ENCODE measurements around the gene LTB.
A peak's percentile ranks its signal among the peaks of the same experiment; 100 is the strongest.

The LTB gene

GRCh38 chr6:31579546-31580437 lies 2.4 kb downstream of the LTB start:
- Histone ChIP-seq H3K27ac (ENCODE audit: extremely low read depth, low read depth, low read length) (no peak overlapping the region), H3K9me3 (ENCODE audit: control insufficient read depth, insufficient read depth, low read depth, low read length) (no peaks in the 10 kb centered on the region), H3K4me1 (ENCODE audit: control insufficient read depth, insufficient read depth, low read length) (peaks cover 4% of the 10 kb centered on the region; the same call in 1 of the 2 replicates), H3K36me3 (ENCODE audit: control insufficient read depth in 2 of 2, insufficient read depth in 1 of 2, low read length in 2 of 2) (no peaks in the 10 kb centered on the region), H3K4me3 (ENCODE audit: low read depth, low read length) (no peak overlapping the region)
- ChIA-PET CTCF (interaction anchor here (0.6 to 18.7 kb wide), 23 partner anchors 9 to 1258 kb away, joined by 3 to 518 read pairs (median 5); partner anchors contain the start of genes ATP6V1G2, LTA, MICA and NCR3), POLR2A (interaction anchor here (0.9 to 2.1 kb wide), 7 partner anchors 10 to 251 kb away, joined by 3 to 7 read pairs (median 4); partner anchors contain the start of genes DDX39B and HSPA1B)
- TF ChIP-seq PRDM10 (tag by site-specific recombination; IDR thresholded peaks at IDR 0.05): peak; percentile 35; the same call in 1 of the 2 replicates
- TF ChIP-seq GLI2 (tag by site-specific recombination; IDR thresholded peaks at IDR 0.05; ENCODE audit: borderline replicate concordance, low read depth): no peak
- TF ChIP-seq ZNF530 (tag by site-specific recombination; IDR thresholded peaks at IDR 0.05; ENCODE audit: low read depth): no peak
- TF ChIP-seq ZNF518A (tag by site-specific recombination; conservative IDR thresholded peaks at IDR 0.05; ENCODE audit: low read depth): no peak
- TF ChIP-seq ZNF843 (tag by site-specific recombination; IDR thresholded peaks at IDR 0.05): no peak
- TF ChIP-seq ZBTB8A (tag by site-specific recombination; IDR thresholded peaks at IDR 0.05): 0 out of 2 replicates have a peak, but pooled peaks have one; percentile 12
- TF ChIP-seq ZNF16 (tag by site-specific recombination; IDR thresholded peaks at IDR 0.05; ENCODE audit: low read depth): no peak

GRCh38 chr6:31579119-31579505 lies 3.1 kb downstream of the LTB start:
- Histone ChIP-seq H3K36me3 (ENCODE audit: control insufficient read depth in 2 of 2, insufficient read depth in 1 of 2, low read length in 2 of 2) (no peaks in the 10 kb centered on the region), H3K9me3 (ENCODE audit: control insufficient read depth, insufficient read depth, low read depth, low read length) (no peaks in the 10 kb centered on the region), H3K27ac (ENCODE audit: extremely low read depth, low read depth, low read length) (no peak overlapping the region), H3K4me3 (ENCODE audit: low read depth, low read length) (no peak overlapping the region), H3K4me1 (ENCODE audit: control insufficient read depth, insufficient read depth, low read length) (peaks cover 4% of the 10 kb centered on the region; the same call in 1 of the 2 replicates)
- TF ChIP-seq HOXC10 (CRISPR knock-in tag; IDR thresholded peaks at IDR 0.05) (no peak), GLI2 (tag by site-specific recombination; IDR thresholded peaks at IDR 0.05; ENCODE audit: borderline replicate concordance, low read depth) (no peak), ZNF792 (tag by site-specific recombination; IDR thresholded peaks at IDR 0.05) (no peak), ZNF350 (tag by site-specific recombination; IDR thresholded peaks at IDR 0.05) (no peak), ELK4 (IDR thresholded peaks at IDR 0.05; ENCODE audit: borderline replicate concordance, low read depth, low read length) (no peak), ZNF19 (tag by site-specific recombination; IDR thresholded peaks at IDR 0.05; ENCODE audit: low read depth) (no peak), ZNF660 (tag by site-specific recombination; IDR thresholded peaks at IDR 0.05) (no peak), ZNF133 (tag by site-specific recombination; IDR thresholded peaks at IDR 0.05) (no peak), ZBTB48 (tag by site-specific recombination; IDR thresholded peaks at IDR 0.05) (no peak), ZNF785 (tag by site-specific recombination; IDR thresholded peaks at IDR 0.05) (no peak)
- CTCF ChIA-PET: interaction anchor here (0.6 to 18.7 kb wide), 6 partner anchors 10 to 179 kb away, joined by 4 to 518 read pairs (median 39); partner anchors contain the start of genes ATP6V1G2, LTA, NCR3 and NFKBIL1
- POLR2A ChIA-PET: no interaction called here

Data from HEK293 (cell line).